ENCODE results near the gene PRICKLE2. TPM values are rescaled to one million over a fixed set of nuclear protein-coding genes. Genes with fewer than 3 reads are reported as not detected.

Gene PRICKLE2
- 10 to 100 TPM; 28.8 to 48.1 (median 38.5) TPM for total RNA-seq

GRCh38 chr3:64224826-64225610, at the start of gene PRICKLE2:
PRICKLE2 (minus strand) TSS chr3:64225466; CDS start chr3:64198927, 26,539 bp downstream.
- H3K27ac ChIP-seq, result peak within 1 kb of the TSS; percentile 55 to 71 (median 64)
- no peaks in the 10 kb centered on the region for H3K27me3 ChIP-seq
- H3K9me3 ChIP-seq, result no peaks in the 10 kb centered on the region
- WGBS, 2 donors, result 17 to 19% methylated on average over 13 of the region's 13 CpGs
- peak within 1 kb of the TSS in 1 of 3 donors; percentile 16 for H3K4me3 ChIP-seq (replicated peaks in 1 of 3)
- TF ChIP-seq CTCF (IDR thresholded peaks at IDR 0.05), result peak in 4 of 6 experiments; percentile 17 to 52 (median 36)
- TF ChIP-seq POLR2A (IDR thresholded peaks at IDR 0.05), result peak in 1 of 2 donors; percentile 54
- peak; percentile 89 to 94 for DNase-seq
- H3K4me1 ChIP-seq, result peaks cover 29 to 66% of the 10 kb centered on the region in 2 donors
- intact Hi-C loops (cut with DNase I), result loop anchor here (10.0 kb wide), 1 partner anchor 180 kb away; no protein-coding TSS in a partner anchor
- no peaks in the 10 kb centered on the region for H3K36me3 ChIP-seq

- no peak overlapping the region for H3K4me3 ChIP-seq (replicated peaks in 1 of 3)
- 92 to 93% methylated on average over 3 of the region's 3 CpGs for WGBS, 2 donors
These were observed 47.6 kb upstream of the PRICKLE2 start for GRCh38 chr3:64272842-64273241.

GRCh38 chr3:64272271-64272670, 47.0 kb upstream of the PRICKLE2 start:
- H3K9me3 ChIP-seq, result no peaks in the 10 kb centered on the region
- no peak overlapping the region for H3K4me3 ChIP-seq (replicated peaks in 1 of 3)
- peaks cover 10 to 14% of the 10 kb centered on the region in 2 donors for H3K4me1 ChIP-seq
- no peak for DNase-seq
- no peak overlapping the region for H3K27ac ChIP-seq
- 93 to 97% methylated on average over 2 of the region's 2 CpGs for WGBS, 2 donors
- H3K27me3 ChIP-seq, result no peaks in the 10 kb centered on the region
- H3K36me3 ChIP-seq, result no peaks in the 10 kb centered on the region
- intact Hi-C loops (cut with DNase I), result no loop called here
- TF ChIP-seq POLR2A (IDR thresholded peaks at IDR 0.05) (no peak), CTCF (IDR thresholded peaks at IDR 0.05) (no peak)

More at GRCh38 chr3:64272842-64273241, 47.6 kb upstream of the PRICKLE2 start:
- DNase-seq, result no peak
- intact Hi-C loops (cut with DNase I), result no loop called here
- TF ChIP-seq POLR2A (IDR thresholded peaks at IDR 0.05) (no peak), CTCF (IDR thresholded peaks at IDR 0.05) (no peak)
- Histone ChIP-seq H3K36me3 (no peaks in the 10 kb centered on the region), H3K9me3 (no peaks in the 10 kb centered on the region), H3K27ac (no peak overlapping the region), H3K4me1 (peaks cover 10 to 14% of the 10 kb centered on the region in 2 donors), H3K27me3 (no peaks in the 10 kb centered on the region)

- Histone ChIP-seq H3K27ac (no peak overlapping the region), H3K27me3 (no peaks in the 10 kb centered on the region), H3K9me3 (no peaks in the 10 kb centered on the region), H3K36me3 (no peaks in the 10 kb centered on the region), H3K4me3 (replicated peaks in 1 of 3) (no peak overlapping the region), H3K4me1 (peaks cover 10 to 14% of the 10 kb centered on the region in 2 donors)
- 93 to 96% methylated on average over 2 of the region's 2 CpGs for WGBS, 2 donors
- TF ChIP-seq CTCF (IDR thresholded peaks at IDR 0.05) (no peak), POLR2A (IDR thresholded peaks at IDR 0.05) (no peak)
- DNase-seq, result no peak
- intact Hi-C loops (cut with DNase I), result no loop called here
These were observed 46.4 kb upstream of the PRICKLE2 start for GRCh38 chr3:64271631-64272030.

- H3K4me3 ChIP-seq (replicated peaks in 1 of 3), result no peak overlapping the region
- peaks cover 10 to 15% of the 10 kb centered on the region in 2 donors for H3K4me1 ChIP-seq
- WGBS, 2 donors, result 92 to 96% methylated on average over 3 of the region's 3 CpGs
- no peak overlapping the region for H3K27ac ChIP-seq
- H3K9me3 ChIP-seq, result no peaks in the 10 kb centered on the region
- H3K36me3 ChIP-seq, result no peaks in the 10 kb centered on the region
- no peak for DNase-seq
- intact Hi-C loops (cut with DNase I), result no loop called here
- no peaks in the 10 kb centered on the region for H3K27me3 ChIP-seq
- no peak for TF ChIP-seq POLR2A (IDR thresholded peaks at IDR 0.05)
- no peak for TF ChIP-seq CTCF (IDR thresholded peaks at IDR 0.05)
These were observed 45.6 kb upstream of the PRICKLE2 start for GRCh38 chr3:64270866-64271260.
